ENCODE results near the gene IDUA.

IDUA gene

DNA sequence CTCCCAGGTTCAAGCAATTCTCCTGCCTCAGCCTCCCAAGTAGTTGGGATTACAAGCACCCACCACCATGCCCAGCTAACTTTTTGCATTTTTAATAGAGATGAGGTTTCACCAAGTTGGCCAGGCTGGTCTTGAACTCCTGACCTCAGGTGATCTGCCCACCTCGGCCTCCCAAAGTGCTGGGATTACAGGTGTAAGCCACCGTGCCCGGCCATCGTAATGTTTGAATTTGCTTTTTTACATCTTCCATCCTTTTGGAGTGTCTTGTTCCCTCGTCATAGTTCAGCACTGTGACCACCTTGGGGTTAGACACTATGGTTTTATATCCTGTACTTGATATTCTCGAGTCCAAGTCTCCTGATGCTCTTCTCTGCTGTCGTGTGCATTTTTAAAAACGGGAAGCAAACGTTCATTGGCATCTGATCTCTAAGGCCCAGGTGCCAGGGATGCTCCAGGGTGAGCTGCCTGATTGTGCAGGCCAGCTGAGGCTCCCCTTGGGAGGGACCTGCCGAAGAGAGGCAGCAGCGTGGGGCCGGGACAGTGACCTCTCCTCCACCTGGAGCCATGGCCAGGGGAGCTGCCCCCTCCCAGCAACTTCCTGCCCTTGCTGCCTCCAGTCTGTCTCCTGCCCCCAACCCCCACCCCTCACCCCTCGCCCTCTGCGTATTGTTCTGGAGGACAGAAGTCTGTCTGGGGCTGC is 30.2 kb upstream of the IDUA start:
- DNase-seq, result no peak

GRCh38 chr4:957231-957580 is 29.6 kb upstream of the IDUA start:
- no peak for DNase-seq

- no peak for DNase-seq
Measured at GRCh38 chr4:957581-958313, 29.1 kb upstream of the IDUA start.

GRCh38 chr4:958314-958665 is 28.6 kb upstream of the IDUA start:
- DNase-seq, result no peak

DNA sequence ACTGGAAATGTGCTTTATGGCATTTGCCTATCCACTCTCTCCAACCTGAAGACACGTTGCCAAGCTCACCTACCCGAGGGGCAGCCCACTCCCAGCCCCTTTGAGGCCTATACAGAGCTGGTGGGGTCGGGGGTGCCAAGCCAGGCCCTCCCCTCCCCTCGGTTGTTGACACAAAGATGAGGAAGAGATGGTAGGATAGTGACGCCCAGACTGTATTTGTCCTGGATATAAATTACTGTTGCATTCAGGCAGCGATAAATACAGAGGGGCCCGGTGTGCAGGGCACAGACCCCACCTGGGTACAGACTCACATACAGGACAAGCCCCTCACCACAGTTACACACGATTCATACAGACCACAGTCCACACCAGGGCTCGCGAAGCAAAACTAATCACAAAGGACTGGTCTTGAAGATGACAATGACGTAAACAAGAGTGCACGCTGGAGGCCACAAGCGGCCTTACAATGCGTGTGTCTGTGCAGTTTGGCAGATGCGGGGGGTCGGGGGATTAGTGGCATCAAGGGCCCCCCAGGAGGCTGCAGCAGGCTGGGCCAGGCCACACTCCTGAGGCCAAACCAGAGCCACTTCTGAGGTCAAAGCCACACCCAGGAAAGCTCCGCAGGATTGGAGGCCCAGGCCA is 28.0 kb upstream of the IDUA start:
- no peak for DNase-seq

DNA sequence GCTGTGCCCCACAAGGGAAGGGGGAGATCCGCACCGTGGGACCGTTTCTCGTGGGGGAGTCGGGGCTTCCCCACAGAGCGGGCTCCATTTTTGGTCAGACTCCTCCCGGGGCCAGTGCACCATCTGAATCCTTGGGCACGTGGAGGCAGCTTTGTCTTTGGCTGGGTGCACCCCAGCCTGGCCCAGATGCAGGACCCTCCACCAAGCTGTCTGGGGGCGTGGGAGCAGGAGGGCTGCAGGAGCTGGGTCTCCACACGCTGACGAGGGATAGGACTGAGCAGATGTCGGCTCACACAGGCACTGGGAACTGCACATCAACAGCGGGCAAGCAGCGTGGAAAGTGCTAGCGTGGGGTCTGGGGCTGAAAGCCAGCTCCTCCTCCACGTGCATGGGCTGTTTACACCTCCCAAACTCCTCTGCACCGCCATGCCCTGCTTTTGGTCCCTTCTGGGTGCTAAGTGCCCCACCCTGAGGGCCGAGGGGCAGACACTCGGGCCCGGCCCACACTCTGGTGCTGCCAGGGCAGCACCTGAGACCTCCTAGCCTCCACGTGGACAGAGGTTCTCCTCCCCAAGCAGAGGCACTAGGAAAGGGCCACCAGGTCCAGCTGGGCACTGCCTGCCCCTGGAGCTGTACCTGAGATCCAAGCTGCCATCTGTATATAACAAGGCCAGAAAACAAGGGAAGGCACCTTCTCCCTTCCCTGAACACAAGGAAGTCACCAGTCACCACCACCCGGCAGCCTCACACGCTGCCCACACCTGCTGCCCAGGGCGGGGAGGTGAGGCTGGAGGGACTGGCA is 27.3 kb upstream of the IDUA start:
- DNase-seq, result no peak

GRCh38 chr4:960140-960635 is 26.7 kb upstream of the IDUA start:
- no peak for DNase-seq

DNA sequence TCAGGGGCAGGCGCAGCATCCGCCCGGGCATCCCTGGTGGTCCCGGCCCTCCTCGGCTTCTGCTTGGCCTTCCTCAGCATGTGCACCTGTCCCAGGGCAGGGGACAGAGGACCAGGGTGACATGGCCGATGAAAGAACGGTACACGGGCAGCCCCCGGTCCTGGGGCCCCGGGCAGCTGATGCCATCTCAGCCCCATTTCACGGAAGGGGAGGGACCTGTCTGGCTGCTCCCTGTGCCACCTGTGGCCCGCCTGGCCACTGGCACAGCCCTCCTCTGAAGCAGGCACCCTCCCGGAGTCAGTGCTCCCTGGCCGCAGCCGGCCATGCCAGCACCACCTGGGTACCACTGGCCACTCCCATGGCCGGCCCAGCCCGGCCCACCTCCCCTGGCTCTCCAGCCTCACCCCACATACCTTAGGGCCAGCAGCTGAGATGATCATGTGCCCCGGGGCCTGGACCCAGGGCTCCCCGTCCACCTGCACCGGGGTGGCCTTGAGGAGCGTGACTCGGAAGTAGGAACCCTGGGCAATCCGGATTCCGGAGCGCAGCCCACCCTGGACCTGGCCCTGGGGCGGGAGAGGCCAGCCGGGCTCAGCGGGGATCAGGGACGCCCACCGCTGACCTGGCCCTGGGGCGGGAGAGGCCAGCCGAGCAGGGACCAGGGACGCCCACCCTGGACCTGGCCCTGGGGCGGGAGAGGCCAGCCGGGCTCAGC is 26.1 kb upstream of the IDUA start:
- no peak for DNase-seq

DNA sequence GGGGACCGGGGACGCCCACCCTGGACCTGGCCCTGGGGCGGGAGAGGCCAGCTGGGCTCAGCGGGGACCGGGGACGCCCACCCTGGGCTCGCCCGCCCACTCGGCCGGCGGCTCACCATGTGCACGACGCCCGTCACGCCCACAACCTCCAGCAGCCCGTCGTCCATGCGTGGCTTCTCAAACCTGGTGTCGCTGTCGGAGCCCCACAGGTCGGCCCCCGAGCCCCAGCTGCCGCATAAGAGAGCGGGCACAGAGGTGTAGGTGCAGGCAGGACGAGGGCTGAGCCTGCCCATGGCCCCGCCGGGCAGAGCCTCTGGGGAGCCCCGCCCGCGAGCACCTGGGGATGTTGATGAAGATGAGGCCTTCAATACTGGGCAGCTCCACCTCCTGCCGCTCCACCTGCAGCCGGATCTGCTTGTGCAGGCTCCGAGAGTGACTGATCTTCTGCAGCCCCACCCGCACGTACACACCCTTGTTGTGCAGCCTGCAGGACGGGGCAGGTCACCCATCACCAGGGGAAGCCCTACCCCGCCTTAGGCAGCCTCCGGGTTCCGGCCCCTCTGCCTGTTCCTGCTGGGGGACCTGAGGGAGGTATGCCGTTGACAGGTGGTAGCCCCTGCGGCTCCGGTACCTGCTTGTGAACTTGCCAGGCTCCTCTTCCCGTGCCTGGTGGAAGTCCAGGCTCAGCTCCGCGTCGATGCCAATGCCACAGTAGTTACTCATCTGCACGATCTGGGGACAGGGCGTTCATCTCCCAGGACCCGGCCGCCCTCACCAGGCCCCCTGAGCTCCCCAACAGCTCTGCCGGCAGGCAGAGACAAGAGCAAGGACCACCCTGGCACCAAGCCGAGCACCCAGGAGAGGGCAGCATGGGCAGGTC is 25.3 kb upstream of the IDUA start:
- peak; percentile 64 for DNase-seq

- DNase-seq, result peak; percentile 90
Measured at GRCh38 chr4:962231-963208, 24.3 kb upstream of the IDUA start.

DNA sequence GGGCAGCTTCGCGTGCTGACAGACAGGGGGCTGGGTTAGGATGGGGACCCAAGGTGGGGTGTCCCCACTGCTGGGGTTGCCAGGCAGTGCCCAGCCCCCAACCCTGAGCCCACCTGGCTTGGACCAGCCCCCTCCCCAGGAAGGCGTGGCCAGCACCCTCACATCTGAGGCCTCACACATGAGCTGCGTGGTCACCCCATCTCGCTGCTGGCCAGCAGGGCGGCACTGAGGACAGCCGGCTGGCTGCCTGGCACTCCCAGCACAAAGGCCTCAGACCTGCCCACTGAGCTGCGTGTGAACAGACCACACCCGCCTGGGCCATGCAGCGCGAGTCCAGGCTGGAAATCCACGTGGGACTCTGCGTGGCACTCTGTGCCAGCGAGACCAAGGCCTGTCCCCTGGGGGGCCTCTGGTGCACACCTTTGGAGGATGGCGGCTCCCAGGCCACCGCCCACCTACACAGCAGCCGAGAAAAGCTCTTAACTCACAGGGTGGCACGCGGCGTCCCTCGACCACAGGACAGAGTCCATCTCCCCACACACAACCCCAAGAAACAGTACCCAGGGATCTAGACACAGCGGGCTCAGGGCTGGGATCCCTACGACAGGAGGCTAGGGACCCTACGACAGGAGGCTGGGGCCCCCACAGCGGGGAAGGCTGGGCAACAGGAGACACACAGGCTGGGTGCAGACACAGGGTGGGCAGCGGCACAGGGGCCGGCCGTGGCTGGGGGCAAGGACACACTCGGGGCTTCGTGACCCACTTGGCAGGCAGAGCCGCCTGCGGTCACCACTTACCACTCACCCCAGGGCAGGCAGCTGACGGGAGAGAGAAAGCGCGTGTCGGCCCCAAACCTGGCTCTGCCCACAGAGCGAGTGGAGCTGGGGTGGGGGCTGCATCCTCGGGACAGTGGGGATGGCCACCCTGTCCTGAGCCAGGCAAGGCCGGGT is 23.3 kb upstream of the IDUA start:
- DNase-seq, result peak; percentile 7

DNA sequence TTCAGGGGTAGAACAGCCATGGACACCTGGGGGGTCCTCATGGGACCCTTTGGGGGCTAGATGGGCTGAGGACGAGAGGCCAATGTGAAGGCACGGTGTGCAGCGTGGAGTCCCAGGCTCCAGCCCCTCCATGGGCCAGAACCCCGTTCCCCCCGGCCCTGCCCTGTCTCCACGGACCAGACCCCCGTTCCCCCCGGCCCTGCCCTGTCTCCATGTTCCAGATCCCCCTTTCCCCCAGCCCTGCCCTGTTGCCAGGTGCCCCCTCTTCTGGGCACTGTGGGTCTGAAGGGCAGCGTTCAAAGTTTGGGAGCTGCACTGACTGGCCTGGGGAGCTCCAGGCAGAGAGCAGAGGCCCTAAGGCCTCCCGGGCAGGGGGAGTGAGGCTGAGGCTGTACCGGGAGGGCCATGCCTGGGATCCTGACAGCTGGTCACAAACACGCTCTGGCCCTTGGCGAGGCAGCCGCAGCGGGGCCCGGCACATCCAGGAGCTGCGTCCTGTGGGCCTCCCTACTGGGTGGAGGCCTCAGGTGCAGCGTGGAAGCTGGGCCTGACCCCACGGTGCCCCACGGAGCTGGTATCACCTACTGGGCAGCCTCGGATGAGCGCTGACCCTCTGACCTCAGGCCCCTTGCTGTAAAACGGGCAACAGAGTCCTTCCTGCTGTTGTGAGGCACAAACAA is 22.4 kb upstream of the IDUA start:
- no peak for DNase-seq

- DNase-seq, result no peak
Measured at GRCh38 chr4:965048-965765, 21.6 kb upstream of the IDUA start.

- no peak for DNase-seq
Measured at GRCh38 chr4:965766-966134, 21.1 kb upstream of the IDUA start.

DNA sequence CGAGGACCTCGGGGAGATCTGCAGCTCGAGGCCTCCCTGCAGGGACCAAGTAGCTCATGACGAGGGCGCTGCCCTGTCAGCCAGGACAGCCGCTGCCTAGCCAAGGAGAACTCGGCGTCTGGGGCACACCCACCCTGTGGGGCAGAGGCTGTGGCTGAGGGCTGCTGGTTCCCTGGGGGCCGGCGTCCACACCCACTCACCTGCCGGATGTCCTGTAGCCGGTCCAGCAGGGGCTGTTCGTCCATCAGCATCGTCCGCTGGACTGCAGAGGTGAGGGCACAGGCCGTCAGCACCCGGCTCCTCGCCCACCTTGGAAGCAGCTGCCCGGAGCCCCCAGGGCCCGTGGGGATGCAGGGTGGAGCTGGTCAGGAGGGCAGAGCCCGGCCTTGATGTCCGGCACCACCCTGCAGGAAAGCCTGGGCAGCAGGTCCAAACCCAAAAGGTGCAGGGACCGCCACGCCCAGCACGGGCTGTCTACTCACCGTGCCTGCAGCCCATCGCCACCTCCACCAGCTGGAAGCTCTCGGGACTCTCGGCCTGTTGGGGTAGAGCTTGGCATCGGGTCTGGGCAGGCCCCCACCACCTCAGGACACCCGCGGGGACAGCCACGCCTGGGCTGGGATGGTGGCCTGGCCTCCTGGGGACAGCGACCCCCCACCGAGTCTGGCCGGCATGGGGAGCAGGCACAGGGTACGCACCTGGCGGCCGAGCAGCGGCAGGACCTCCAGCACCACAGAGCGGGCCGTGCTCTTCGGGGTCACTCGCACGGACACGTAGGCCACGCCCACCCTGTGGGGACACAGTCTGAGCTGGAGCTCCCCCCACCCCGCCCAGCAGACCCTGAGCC is 20.4 kb upstream of the IDUA start:
- no peak for DNase-seq

GRCh38 chr4:967113-968104 is 19.4 kb upstream of the IDUA start:
- DNase-seq, result no peak

Data from COR-L47 (cell line).